ENCODE data around the gene SGIP1.

SGIP1 gene

GRCh38 chr1:66750577-66750976 is 216.6 kb downstream of the SGIP1 start:
- DNase-seq (ENCODE audit: low read depth), result peak; percentile 36
- no peak overlapping the region for H3K4me3 ChIP-seq (ENCODE audit: low read depth, low read length)
- no peak for TF ChIP-seq CTCF (IDR thresholded peaks at IDR 0.05; ENCODE audit: insufficient read depth, low read depth, low read length, missing control alignments)

GRCh38 chr1:66751160-66751559 is 217.2 kb downstream of the SGIP1 start:
- DNase-seq (ENCODE audit: low read depth), result no peak
- TF ChIP-seq CTCF (IDR thresholded peaks at IDR 0.05; ENCODE audit: insufficient read depth, low read depth, low read length, missing control alignments), result no peak
- H3K4me3 ChIP-seq (ENCODE audit: low read depth, low read length), result no peak overlapping the region

GRCh38 chr1:66752000-66752592 is 218.1 kb downstream of the SGIP1 start, which contains the start of gene DYNLT5:
Gene DYNLT5 (plus strand): TSS chr1:66752459. CDS start chr1:66754659, 2,200 bp downstream.
- TF ChIP-seq CTCF (IDR thresholded peaks at IDR 0.05; ENCODE audit: insufficient read depth, low read depth, low read length, missing control alignments), result no peak
- H3K4me3 ChIP-seq (ENCODE audit: low read depth, low read length), result no peak within 1 kb of the TSS
- DNase-seq (ENCODE audit: low read depth), result no peak

- DNase-seq (ENCODE audit: low read depth), result no peak
Measured at GRCh38 chr1:66752671-66753371, 218.9 kb downstream of the SGIP1 start.

GRCh38 chr1:66757722-66758240 is 223.8 kb downstream of the SGIP1 start:
- TF ChIP-seq CTCF (IDR thresholded peaks at IDR 0.05; ENCODE audit: insufficient read depth, low read depth, low read length, missing control alignments), result no peak
- no peak for DNase-seq (ENCODE audit: low read depth)
- no peak overlapping the region for H3K4me3 ChIP-seq (ENCODE audit: low read depth, low read length)

More at GRCh38 chr1:66752671-66753371, 218.9 kb downstream of the SGIP1 start:
- TF ChIP-seq CTCF (IDR thresholded peaks at IDR 0.05; ENCODE audit: insufficient read depth, low read depth, low read length, missing control alignments), result no peak
- no peak overlapping the region for H3K4me3 ChIP-seq (ENCODE audit: low read depth, low read length)

- peak; percentile 67 for DNase-seq (ENCODE audit: low read depth)
- no peak overlapping the region for H3K4me3 ChIP-seq (ENCODE audit: low read depth, low read length)
Measured at GRCh38 chr1:66758241-66758755, 224.3 kb downstream of the SGIP1 start.

More at GRCh38 chr1:66758241-66758755, 224.3 kb downstream of the SGIP1 start:
- no peak for TF ChIP-seq CTCF (IDR thresholded peaks at IDR 0.05; ENCODE audit: insufficient read depth, low read depth, low read length, missing control alignments)
